MV-4-11 (cell line): ENCODE data around the gene KLRD1.
"Not testable (repeated sequence)": the region's sequence is repeated elsewhere in the genome, so short reads cannot be mapped to it uniquely, and the experiment has no call there.

Source experiments
- DNase-seq: peaks from one replicate; lab custom pipeline; 2025; lab: John Stamatoyannopoulos, UW

KLRD1 gene

DNA sequence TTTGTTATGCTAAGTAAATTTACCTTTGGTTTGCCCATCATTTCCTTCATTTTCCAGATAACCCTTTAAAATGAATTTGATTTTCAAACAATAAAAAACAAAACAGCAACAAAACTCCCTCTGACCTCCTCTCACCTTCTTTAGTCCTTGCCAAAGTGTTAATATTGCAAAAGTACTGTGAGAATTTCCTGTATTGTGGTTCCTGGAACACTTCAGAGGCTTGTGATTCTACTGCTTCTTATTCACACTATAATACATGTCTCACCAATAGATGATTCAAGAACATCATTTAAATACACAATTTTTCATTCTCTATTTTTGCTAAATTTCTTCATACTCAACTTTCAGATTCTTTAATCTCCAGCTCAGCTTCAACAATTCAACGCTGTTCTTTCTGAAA is at the start of gene KLRD1:
Gene KLRD1 (plus strand): TSS at position 241 of the 400 bp plus-strand sequence. CDS start 208 bp downstream, outside the sequence.
- no peak for DNase-seq

DNA sequence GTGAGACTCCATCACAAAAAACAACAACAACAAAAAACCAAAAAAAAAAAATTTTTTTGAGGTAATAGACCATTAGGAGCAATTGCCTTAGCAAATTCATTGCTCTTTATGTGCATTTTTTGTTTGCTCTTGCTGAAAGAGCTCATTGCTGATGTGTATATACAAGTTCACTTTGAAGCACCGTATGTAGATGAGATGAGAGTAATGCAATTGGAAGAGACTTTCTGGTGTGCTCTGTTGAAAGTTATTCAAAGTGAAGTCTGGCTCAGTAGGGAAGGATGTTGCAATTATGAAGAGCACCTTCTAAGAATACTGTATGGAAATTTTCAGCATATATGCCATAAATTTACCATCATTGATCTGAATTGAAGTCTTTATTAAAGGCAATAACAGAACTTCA is 46.7 kb upstream of the KLRD1 start:
- DNase-seq: no peak

DNA sequence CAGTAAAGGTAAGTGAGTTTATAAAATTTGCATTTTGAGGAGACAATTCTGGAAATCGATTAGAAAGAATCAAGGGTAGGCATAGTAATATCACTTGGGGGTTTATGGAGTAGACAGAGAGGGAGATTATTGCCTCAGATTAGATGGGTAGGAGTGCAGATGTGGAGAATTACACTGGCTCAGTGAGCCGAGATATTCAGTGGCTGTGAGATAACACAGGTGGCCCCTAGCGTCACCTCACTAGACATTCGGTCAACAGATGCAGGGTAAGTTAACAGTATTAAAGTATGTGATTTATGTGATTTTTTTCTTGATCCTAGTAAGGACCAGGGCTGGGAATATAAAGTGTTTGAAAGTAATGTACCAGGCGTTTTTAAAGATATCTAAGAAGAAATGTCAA is 39.6 kb upstream of the KLRD1 start:
- no peak for DNase-seq

GRCh38 chr12:10272467-10272866 is 35.2 kb upstream of the KLRD1 start:
- DNase-seq: no peak

DNA sequence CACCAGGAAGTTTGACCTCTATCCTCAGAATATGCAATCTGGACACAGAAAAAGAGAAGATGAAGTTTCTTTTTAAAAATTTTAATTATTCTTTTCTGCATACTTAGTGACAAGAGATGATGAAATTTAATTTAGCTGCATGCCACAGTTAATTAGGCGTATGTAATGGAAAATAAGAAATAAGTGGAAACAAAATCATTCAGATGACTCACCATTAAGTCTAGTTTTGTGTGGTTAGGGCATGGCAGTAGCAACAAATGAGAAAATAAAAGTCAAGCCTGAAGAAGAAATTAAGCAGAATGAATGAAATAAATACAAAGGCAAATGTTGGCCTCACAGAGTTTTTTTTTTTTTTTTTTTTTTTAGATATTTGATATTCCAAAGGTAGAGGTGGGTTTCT is 30.9 kb upstream of the KLRD1 start:
- no peak for DNase-seq

DNA sequence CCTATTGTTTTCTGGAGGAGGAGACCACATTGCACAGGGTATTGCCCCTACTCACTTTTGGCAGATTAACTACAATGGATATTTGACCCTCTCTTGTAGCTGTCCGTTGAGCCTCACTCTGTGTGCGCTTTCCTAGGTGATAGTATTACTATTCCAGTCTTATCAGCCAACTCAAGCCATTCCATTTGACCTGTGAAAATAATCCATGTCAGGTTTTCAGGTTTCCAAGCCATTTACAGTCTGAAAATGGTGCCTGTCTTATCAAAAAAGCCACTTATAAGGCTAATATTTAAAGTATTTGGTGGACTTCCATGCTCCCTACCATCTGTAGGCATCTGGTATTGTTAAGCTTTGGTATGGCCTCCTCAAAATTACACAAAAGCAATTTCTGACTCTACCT is 29.6 kb upstream of the KLRD1 start:
- no peak for DNase-seq

DNA sequence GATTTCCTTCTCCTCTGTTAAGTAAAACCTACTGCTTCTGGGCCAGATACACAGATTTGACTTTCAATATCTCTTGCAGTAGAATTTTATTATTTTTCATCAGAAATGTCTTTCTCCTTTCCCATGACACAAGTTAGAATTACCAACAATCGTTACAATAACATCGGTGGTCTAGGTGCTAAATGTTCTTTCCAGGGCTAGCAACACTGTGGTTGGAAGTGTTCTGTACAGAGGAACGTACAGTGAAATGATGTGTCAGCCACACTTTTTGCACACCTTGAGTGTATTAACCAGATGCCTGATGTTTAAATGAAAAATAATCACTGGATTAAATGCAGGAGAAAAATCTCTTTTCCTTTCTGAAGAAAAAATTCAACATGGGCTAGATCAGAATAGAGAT is 27.7 kb upstream of the KLRD1 start:
- DNase-seq: no peak

DNA sequence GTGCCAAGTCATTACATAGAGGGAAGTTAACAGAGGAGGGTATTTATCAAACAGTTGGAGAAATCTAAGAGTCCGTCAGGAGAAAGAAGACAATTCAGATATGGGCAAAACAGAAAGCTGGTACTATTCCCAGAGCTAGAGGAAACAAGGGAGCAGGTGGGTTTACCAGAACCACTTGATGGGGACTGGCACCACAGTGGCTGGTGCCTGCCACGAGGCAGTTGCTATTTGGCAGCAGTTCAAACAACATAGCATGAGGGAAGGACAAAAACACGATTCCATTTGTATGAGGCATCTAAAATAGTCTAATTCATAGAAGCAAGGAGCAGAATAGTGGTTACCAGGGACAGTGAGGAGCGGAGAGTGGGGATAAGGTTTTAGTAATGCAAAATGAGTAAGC is 24.6 kb upstream of the KLRD1 start:
- DNase-seq: no peak

GRCh38 chr12:10285919-10286318 is 21.8 kb upstream of the KLRD1 start:
- DNase-seq: no peak

DNA sequence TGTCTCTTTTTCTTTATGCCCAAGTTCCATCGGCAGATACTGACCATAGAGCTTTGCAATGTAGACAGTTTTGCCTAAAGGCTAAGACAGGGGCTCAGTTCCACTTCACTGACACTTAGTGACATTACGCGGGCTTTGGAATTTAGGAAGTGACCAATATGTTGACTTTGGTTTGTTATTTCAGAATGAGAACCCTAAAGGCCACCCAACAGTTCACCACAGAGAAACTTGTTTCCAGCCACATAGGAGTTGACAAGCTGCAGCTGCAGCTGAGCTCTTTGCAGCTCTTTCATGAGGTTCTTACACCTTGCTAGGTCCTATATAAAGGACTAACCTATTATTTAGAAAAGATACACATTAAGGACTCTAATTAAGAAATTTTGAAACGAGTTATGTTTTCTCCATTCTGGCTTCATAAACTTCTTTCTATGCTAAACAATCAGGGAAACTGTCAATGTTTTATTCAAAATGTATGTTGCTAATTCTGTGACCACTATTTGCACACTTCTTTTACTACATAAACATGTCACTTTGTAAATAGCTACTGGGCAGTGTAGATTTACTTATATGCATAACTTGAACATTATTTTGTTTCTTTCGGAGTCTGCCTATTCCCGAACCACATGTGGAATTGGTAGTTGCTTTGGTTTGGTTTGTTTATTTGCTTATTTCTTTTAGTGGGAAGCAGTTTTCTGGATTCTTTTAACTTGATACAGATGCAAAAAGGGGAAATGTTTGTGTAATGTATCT is 18.5 kb upstream of the KLRD1 start:
- peak; percentile 63 for DNase-seq

DNA sequence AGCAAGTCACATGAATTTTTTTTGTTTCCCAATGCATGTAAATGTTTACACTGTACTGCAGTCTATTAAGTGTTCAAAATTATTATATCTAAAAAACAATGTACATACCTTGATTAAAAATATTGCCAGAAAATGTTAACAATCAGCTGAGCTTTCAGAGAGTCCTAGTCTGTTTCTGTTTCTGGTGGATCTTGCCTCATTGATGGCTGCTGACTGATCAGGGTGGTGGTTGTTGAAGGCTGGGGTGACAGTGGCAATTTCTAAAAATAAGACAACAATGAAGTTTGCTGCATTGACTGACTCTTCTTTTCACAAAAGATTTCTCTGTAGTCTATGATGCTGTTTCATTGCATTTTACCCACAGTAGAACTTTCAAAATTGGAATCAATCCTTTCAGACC is 16.6 kb upstream of the KLRD1 start:
- DNase-seq: no peak

GRCh38 chr12:10293151-10293550 is 14.5 kb upstream of the KLRD1 start:
- no peak for DNase-seq

GRCh38 chr12:10293570-10294227 is 14.0 kb upstream of the KLRD1 start:
- no peak for DNase-seq

- DNase-seq: no peak
Observed at GRCh38 chr12:10301103-10301502, 6.6 kb upstream of the KLRD1 start.

DNA sequence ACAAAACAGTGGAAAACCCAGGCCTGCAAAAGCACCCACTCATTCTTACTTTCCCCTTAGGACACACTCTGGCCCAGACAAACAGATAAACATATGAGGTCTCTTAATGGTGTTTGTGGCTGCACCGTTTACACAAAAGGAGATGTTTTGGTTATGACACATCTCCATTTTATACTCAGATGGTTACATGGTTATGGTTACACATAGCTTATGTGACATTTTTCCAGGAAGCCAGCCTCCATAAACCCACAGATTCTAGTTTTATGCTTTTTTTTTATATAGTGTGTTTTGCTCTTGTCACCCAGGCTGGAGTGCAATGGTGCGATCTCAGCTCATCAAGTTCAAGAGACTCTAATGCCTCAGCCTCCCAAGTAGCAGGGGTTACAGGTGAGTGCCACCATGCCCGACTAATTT is 3.5 kb upstream of the KLRD1 start:
- DNase-seq: peak; percentile 43

DNA sequence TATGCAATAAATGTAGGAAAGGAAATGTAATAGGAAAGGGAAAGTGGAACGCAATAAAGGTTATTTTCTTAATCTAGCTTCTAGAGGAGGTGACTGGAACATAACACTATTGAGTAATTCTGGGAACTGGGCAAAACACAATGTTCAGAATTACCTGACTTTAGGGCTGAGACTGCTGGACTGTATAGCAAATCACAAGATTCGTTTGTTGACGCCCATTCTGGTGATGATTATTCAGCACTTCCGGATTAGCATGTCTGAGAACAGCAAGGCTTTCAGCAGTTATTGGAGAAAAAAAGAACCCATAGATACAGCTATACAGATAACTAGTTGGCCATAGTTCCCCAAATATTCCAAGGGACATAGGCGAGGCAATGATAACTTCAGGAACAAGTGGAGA is 2.3 kb upstream of the KLRD1 start:
- DNase-seq: no peak

- peak; percentile 32 for DNase-seq
Observed at GRCh38 chr12:10310926-10311720, 3.5 kb downstream of the KLRD1 start.

- DNase-seq: no peak
Observed at GRCh38 chr12:10319388-10319787, 11.7 kb downstream of the KLRD1 start.

GRCh38 chr12:10320643-10321042 is 13.0 kb downstream of the KLRD1 start:
- DNase-seq: no peak

DNA sequence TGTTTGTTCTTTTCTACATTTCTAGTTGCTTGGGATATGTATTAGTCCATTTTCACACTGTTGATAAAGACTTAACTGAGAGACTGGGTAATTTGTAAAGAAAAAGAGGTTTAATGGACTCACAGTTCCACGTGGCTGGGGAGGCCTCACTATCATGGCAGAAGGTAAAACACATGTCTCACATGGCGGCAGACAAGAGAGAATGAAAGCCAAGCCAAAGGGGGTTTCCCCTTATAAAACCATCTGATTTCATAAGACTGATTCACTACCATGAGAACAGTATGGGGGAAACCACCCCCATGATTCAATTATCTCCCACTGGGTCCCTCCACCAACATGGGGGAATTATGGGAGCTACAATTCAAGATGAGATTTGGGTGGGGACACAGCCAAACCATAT is 21.0 kb downstream of the KLRD1 start:
- not testable (repeated sequence) for DNase-seq

- peak; percentile 59 for DNase-seq
Observed at GRCh38 chr12:10331642-10332239, 24.1 kb downstream of the KLRD1 start.

- not testable (repeated sequence) for DNase-seq
Observed at GRCh38 chr12:10336196-10336595, 28.5 kb downstream of the KLRD1 start.
